Naive thymus-derived CD8-positive, alpha-beta T cell (primary cell): ENCODE results near the gene HENMT1. TPM values are rescaled to one million over a fixed set of nuclear protein-coding genes. Genes with fewer than 3 reads are reported as not detected.
"Not testable (repeated sequence)": the region's sequence is repeated elsewhere in the genome, so short reads cannot be mapped to it uniquely, and the experiment has no call there.

Experiments used
- ATAC-seq, 2 donors: fragments of 150-1000 bp; cut with Tn5 transposase in 1 of 2; sonication (Bioruptor Pico), chemical (Tn5 transposase) in 1 of 2; 1 replicate in 1 of 2; 2 replicates in 1 of 2; pipeline ENCODE4 v1.10.0; 2021; ENCODE audit warnings: mild to moderate bottlenecking in 2 of 2, moderate library complexity in 2 of 2
- POLR2A ChIA-PET: fragments of 350-600 bp; sonication (Branson Sonifier 250); formaldehyde crosslinking; loops from one replicate; lab custom pipeline; 2021; ENCODE audit warnings: antibody characterized with exemption; lab: Charles Lee
- DNase-seq, 10 donors: peaks; one replicate each; pipeline versions ENCODE4 v3.0.0 to v3.0.0-alpha.2; 2020 to 2022
- H3K27ac Mint-ChIP-seq, 10 donors: one replicate each; pipeline ENCODE4 v1.8.0; 2020 to 2022; ENCODE audit warnings: mild to moderate bottlenecking in 10 of 10, mixed read lengths in 10 of 10, moderate library complexity in 4 of 10, inconsistent platforms in 1 of 10
- H3K27me3 Mint-ChIP-seq, 5 donors: one replicate each; pipeline ENCODE4 v1.8.0; 2021 to 2022; ENCODE audit warnings: mixed read lengths in 5 of 5
- H3K36me3 Mint-ChIP-seq, 3 donors: one replicate each; pipeline ENCODE4 v1.8.0; 2020 to 2022; ENCODE audit warnings: mixed read lengths in 3 of 3, mild to moderate bottlenecking in 2 of 3, inconsistent platforms in 1 of 3
- H3K4me1 Mint-ChIP-seq, 4 donors: one replicate each; pipeline ENCODE4 v1.8.0; 2021 to 2022; ENCODE audit warnings: mixed read lengths in 4 of 4
- H3K4me3 Mint-ChIP-seq, 10 donors: one replicate each; pipeline ENCODE4 v1.8.0; 2020 to 2022; ENCODE audit warnings: mild to moderate bottlenecking in 10 of 10, mixed read lengths in 10 of 10, moderate library complexity in 6 of 10, inconsistent platforms in 1 of 10
- H3K9me3 Mint-ChIP-seq, 9 donors: one replicate each; pipeline ENCODE4 v1.8.0; 2020 to 2022; ENCODE audit warnings: mixed read lengths in 9 of 9, mild to moderate bottlenecking in 3 of 9, inconsistent platforms in 1 of 9, moderate library complexity in 1 of 9
- polyA plus RNA-seq, 3 donors: library from polyadenylated mRNA; unstranded; fragments of 300-500 nt; fragmentation: Illumina TruSeq; gene quantifications; one replicate each; pipeline ENCODE4 v1.2.3, GENCODE V29; 2021
- total RNA-seq, 8 experiments: library from RNA in 2 of 8; stranded (reverse) in 2 of 8; gene quantifications; one replicate each; pipeline ENCODE4 v1.2.3 and lab custom pipeline; 2021 to 2026

The HENMT1 gene
- total and polyA plus RNA-seq, 5 experiments from 2014 or later = 24.8 to 53.8 (median 38.1) TPM

GRCh38 chr1:108645564-108646184 lies 15.2 kb downstream of the HENMT1 start:
- POLR2A ChIA-PET = interaction anchor here (0.7 to 10.7 kb wide), 15 partner anchors 11 to 455 kb away, joined by 3 to 484 read pairs (median 5); partner anchors contain the start of genes EEIG2, HENMT1, PRPF38B and SLC25A24
- peaks cover 16 to 31% (median 27%) of the 10 kb centered on the region in 3 donors for H3K36me3 Mint-ChIP-seq
- peak in 1 of 2 donors; percentile 37 for ATAC-seq
- peak overlapping the region; percentile 96 to 100 (median 99) for H3K27ac Mint-ChIP-seq
- H3K4me3 Mint-ChIP-seq = peak overlapping the region; percentile 74 to 85 (median 82)
- no peaks in the 10 kb centered on the region for H3K27me3 Mint-ChIP-seq
- peak in 4 of 10 donors; percentile 21 to 50 (median 36) for DNase-seq
- peaks cover 39 to 73% (median 66%) of the 10 kb centered on the region in 4 donors for H3K4me1 Mint-ChIP-seq
- peaks cover 0 to 11% (median 3%) of the 10 kb centered on the region in 9 donors for H3K9me3 Mint-ChIP-seq

- Mint-ChIP-seq H3K27me3 (no peaks in the 10 kb centered on the region), H3K4me1 (peaks cover 44 to 79% (median 73%) of the 10 kb centered on the region in 4 donors), H3K27ac (peak overlapping the region; percentile 96 to 100 (median 99)), H3K9me3 (peaks cover 0 to 11% (median 3%) of the 10 kb centered on the region in 9 donors), H3K36me3 (peaks cover 9 to 26% (median 21%) of the 10 kb centered on the region in 3 donors), H3K4me3 (peak overlapping the region; percentile 74 to 85 (median 82))
- DNase-seq = peak in 9 of 10 donors; percentile 30 to 77 (median 65)
- peak; percentile 63 to 64 for ATAC-seq
- POLR2A ChIA-PET = interaction anchor here (0.6 to 10.7 kb wide), 15 partner anchors 8 to 455 kb away, joined by 3 to 484 read pairs (median 4); partner anchors contain the start of genes EEIG2, HENMT1, PRPF38B and SLC25A24
These were observed 15.9 kb downstream of the HENMT1 start for GRCh38 chr1:108644984-108645383.

- DNase-seq (peak in 9 of 10 donors; percentile 31 to 80 (median 60)), ATAC-seq (peak; percentile 17 to 24)
- Mint-ChIP-seq H3K4me3 (peak overlapping the region in 8 of 10 donors; percentile 12 to 84 (median 48)), H3K27ac (peak overlapping the region; percentile 34 to 100 (median 99)), H3K4me1 (peaks cover 48 to 83% (median 80%) of the 10 kb centered on the region in 4 donors), H3K27me3 (no peaks in the 10 kb centered on the region), H3K36me3 (peaks cover 3 to 15% (median 10%) of the 10 kb centered on the region in 3 donors), H3K9me3 (peaks cover 0 to 10% (median 3%) of the 10 kb centered on the region in 9 donors)
- POLR2A ChIA-PET = interaction anchor here (0.6 to 10.7 kb wide), 17 partner anchors 11 to 444 kb away, joined by 3 to 484 read pairs (median 4); partner anchors contain the start of genes EEIG2, HENMT1, PRPF38B and SLC25A24
These were observed 17.2 kb downstream of the HENMT1 start for GRCh38 chr1:108643492-108644335.

GRCh38 chr1:108640863-108641262 lies 20.0 kb downstream of the HENMT1 start:
- not testable (repeated sequence) for H3K4me3 Mint-ChIP-seq, H3K27ac Mint-ChIP-seq, H3K36me3 Mint-ChIP-seq, H3K27me3 Mint-ChIP-seq, ATAC-seq, H3K9me3 Mint-ChIP-seq, DNase-seq
- peaks cover 32 to 57% (median 54%) of the 10 kb centered on the region in 4 donors for H3K4me1 Mint-ChIP-seq
- POLR2A ChIA-PET = interaction anchor here (1.3 to 3.9 kb wide), 2 partner anchors 21 to 51 kb away, joined by 8 to 19 read pairs; partner anchors contain the start of genes HENMT1 and PRPF38B

- H3K4me1 Mint-ChIP-seq = peaks cover 24 to 49% (median 46%) of the 10 kb centered on the region in 4 donors
- peak in 8 of 10 donors; percentile 26 to 65 (median 48) for DNase-seq
- no peaks in the 10 kb centered on the region for H3K27me3 Mint-ChIP-seq
- no peaks in the 10 kb centered on the region for H3K9me3 Mint-ChIP-seq
- POLR2A ChIA-PET = interaction anchor here (1.3 to 3.9 kb wide), 2 partner anchors 21 to 52 kb away, joined by 8 to 19 read pairs; partner anchors contain the start of genes HENMT1 and PRPF38B
- peak overlapping the region in 9 of 10 donors; percentile 42 to 76 (median 64) for H3K4me3 Mint-ChIP-seq
- peak overlapping the region; percentile 35 to 93 (median 62) for H3K27ac Mint-ChIP-seq
- H3K36me3 Mint-ChIP-seq = peaks cover 0 to 16% (median 9%) of the 10 kb centered on the region in 3 donors
- peak; percentile 21 to 34 for ATAC-seq
These were observed 20.9 kb downstream of the HENMT1 start for GRCh38 chr1:108639899-108640560.

- no peaks in the 10 kb centered on the region for H3K27me3 Mint-ChIP-seq
- H3K9me3 Mint-ChIP-seq = no peaks in the 10 kb centered on the region
- DNase-seq (no peak), ATAC-seq (no peak)
- no peak overlapping the region for H3K27ac Mint-ChIP-seq
- peaks cover 9 to 18% (median 17%) of the 10 kb centered on the region in 4 donors for H3K4me1 Mint-ChIP-seq
- POLR2A ChIA-PET = interaction anchor here (3.9 kb wide), 1 partner anchor 25 kb away, joined by 19 read pairs; the partner anchor contains the start of gene HENMT1
- peaks cover 0 to 34% (median 15%) of the 10 kb centered on the region in 3 donors for H3K36me3 Mint-ChIP-seq
- no peak overlapping the region for H3K4me3 Mint-ChIP-seq
These were observed 24.0 kb downstream of the HENMT1 start for GRCh38 chr1:108636876-108637275.

GRCh38 chr1:108634521-108634920 lies 26.4 kb downstream of the HENMT1 start:
- Mint-ChIP-seq H3K36me3 (peaks cover 0 to 48% (median 24%) of the 10 kb centered on the region in 3 donors), H3K27me3 (no peaks in the 10 kb centered on the region), H3K4me1 (peaks cover 0 to 3% (median 1%) of the 10 kb centered on the region in 4 donors), H3K9me3 (no peaks in the 10 kb centered on the region), H3K4me3 (no peak overlapping the region), H3K27ac (peak overlapping the region in 1 of 10 donors; percentile 24)
- POLR2A ChIA-PET = no interaction called here
- no peak for DNase-seq
- ATAC-seq = no peak

GRCh38 chr1:108628665-108629064 lies 32.2 kb downstream of the HENMT1 start:
- DNase-seq (no peak), ATAC-seq (no peak)
- Mint-ChIP-seq H3K4me3 (no peak overlapping the region), H3K36me3 (peaks cover 0 to 54% (median 14%) of the 10 kb centered on the region in 3 donors), H3K27ac (no peak overlapping the region), H3K4me1 (no peaks in the 10 kb centered on the region), H3K9me3 (no peaks in the 10 kb centered on the region), H3K27me3 (no peaks in the 10 kb centered on the region)
- POLR2A ChIA-PET = no interaction called here

- POLR2A ChIA-PET = no interaction called here
- H3K4me3 Mint-ChIP-seq = no peak overlapping the region
- no peaks in the 10 kb centered on the region for H3K4me1 Mint-ChIP-seq
- no peak overlapping the region for H3K27ac Mint-ChIP-seq
- H3K27me3 Mint-ChIP-seq = no peaks in the 10 kb centered on the region
- ATAC-seq (no peak), DNase-seq (no peak)
- H3K36me3 Mint-ChIP-seq = peaks cover 0 to 47% (median 12%) of the 10 kb centered on the region in 3 donors
- no peaks in the 10 kb centered on the region for H3K9me3 Mint-ChIP-seq
These were observed 32.9 kb downstream of the HENMT1 start for GRCh38 chr1:108627951-108628350.

- Mint-ChIP-seq H3K27me3 (no peaks in the 10 kb centered on the region), H3K4me3 (no peak overlapping the region), H3K36me3 (peaks cover 0 to 50% (median 12%) of the 10 kb centered on the region in 3 donors), H3K27ac (no peak overlapping the region), H3K4me1 (peaks cover 0 to 2% (median 0%) of the 10 kb centered on the region in 4 donors), H3K9me3 (no peaks in the 10 kb centered on the region)
- POLR2A ChIA-PET = no interaction called here
- DNase-seq (no peak), ATAC-seq (no peak)
These were observed 33.6 kb downstream of the HENMT1 start for GRCh38 chr1:108627256-108627655.

- Mint-ChIP-seq H3K4me1 (peaks cover 0 to 4% (median 0%) of the 10 kb centered on the region in 4 donors), H3K4me3 (no peak overlapping the region), H3K27ac (no peak overlapping the region), H3K36me3 (peaks cover 0 to 52% (median 0%) of the 10 kb centered on the region in 3 donors), H3K27me3 (no peaks in the 10 kb centered on the region), H3K9me3 (no peaks in the 10 kb centered on the region)
- ATAC-seq (no peak), DNase-seq (no peak)
- POLR2A ChIA-PET = no interaction called here
These were observed 36.8 kb downstream of the HENMT1 start for GRCh38 chr1:108624069-108624468.
